BE2C (cell line): Measurements from ENCODE around the gene MRPL10.
"Not testable (repeated sequence)": the region's sequence is repeated elsewhere in the genome, so short reads cannot be mapped to it uniquely, and the experiment has no call there.

ENCODE experiments used
- DNase-seq: peaks from one replicate; pipeline ENCODE4 v3.0.0-alpha.2; 2020
- H3K27me3 ChIP-seq: fragments of 250-450 bp; sonication (Bioruptor Pico); 2 replicates; pipeline ENCODE4 v1.5.1; 2020; ENCODE audit warnings: mild to moderate bottlenecking
- H3K36me3 ChIP-seq: fragments of 250-450 bp; sonication (Bioruptor Pico); 2 replicates; pipeline ENCODE4 v1.5.1; 2020; ENCODE audit warnings: mild to moderate bottlenecking
- H3K4me1 ChIP-seq: fragments of 250-450 bp; sonication (Bioruptor Pico); 2 replicates; pipeline ENCODE4 v1.5.1; 2020
- H3K4me3 ChIP-seq: 2 replicates; pipeline ENCODE4 v1.5.1; 2011; ENCODE audit warnings: low read depth, low read length
- H3K9me3 ChIP-seq: fragments of 250-450 bp; sonication (Bioruptor Pico); 2 replicates; pipeline ENCODE4 v1.5.1; 2020
- CTCF ChIP-seq: IDR thresholded peaks from 2 replicates; pipeline ENCODE4 v1.5.1; 2012; ENCODE audit warnings: mild to moderate bottlenecking, low read depth, low read length

Gene MRPL10

GRCh38 chr17:47778184-47778635 lies 53.1 kb downstream of the MRPL10 start:
- no peak overlapping the region for H3K4me3 ChIP-seq
- no peak for DNase-seq
- TF ChIP-seq CTCF: no peak
- H3K36me3 ChIP-seq: no peaks in the 10 kb centered on the region
- H3K4me1 ChIP-seq: no peaks in the 10 kb centered on the region
- H3K27me3 ChIP-seq: peaks cover 14% of the 10 kb centered on the region; the same call in 1 of the 2 replicates
- no peaks in the 10 kb centered on the region for H3K9me3 ChIP-seq

- peak; percentile 88 for TF ChIP-seq CTCF
- no peaks in the 10 kb centered on the region for H3K36me3 ChIP-seq
- DNase-seq: peak; percentile 34
- H3K27me3 ChIP-seq: peaks cover 23% of the 10 kb centered on the region; the same call in 1 of the 2 replicates
- H3K4me1 ChIP-seq: no peaks in the 10 kb centered on the region
- no peaks in the 10 kb centered on the region for H3K9me3 ChIP-seq
- no peak overlapping the region for H3K4me3 ChIP-seq
These were observed 54.8 kb downstream of the MRPL10 start for GRCh38 chr17:47776330-47777197.

- no peak for TF ChIP-seq CTCF
- no peaks in the 10 kb centered on the region for H3K36me3 ChIP-seq
- no peak for DNase-seq
- no peak overlapping the region for H3K4me3 ChIP-seq
- peaks cover 25% of the 10 kb centered on the region; the same call in 1 of the 2 replicates for H3K27me3 ChIP-seq
- no peaks in the 10 kb centered on the region for H3K4me1 ChIP-seq
- no peaks in the 10 kb centered on the region for H3K9me3 ChIP-seq
These were observed 56.3 kb downstream of the MRPL10 start for GRCh38 chr17:47774987-47775580.

- H3K4me1 ChIP-seq: no peaks in the 10 kb centered on the region
- H3K9me3 ChIP-seq: no peaks in the 10 kb centered on the region
- no peak overlapping the region for H3K4me3 ChIP-seq
- H3K27me3 ChIP-seq: peaks cover 29% of the 10 kb centered on the region
- no peak for TF ChIP-seq CTCF
- no peak for DNase-seq
- no peaks in the 10 kb centered on the region for H3K36me3 ChIP-seq
These were observed 57.0 kb downstream of the MRPL10 start for GRCh38 chr17:47774331-47774730.

GRCh38 chr17:47773649-47774048 lies 57.7 kb downstream of the MRPL10 start:
- not testable (repeated sequence) for H3K9me3 ChIP-seq, H3K36me3 ChIP-seq, DNase-seq, H3K4me1 ChIP-seq, H3K4me3 ChIP-seq
- H3K27me3 ChIP-seq: peaks cover 33% of the 10 kb centered on the region
